Testis (tissue), 3 donors: ENCODE data around the gene SRCIN1. TPM values are rescaled to one million over a fixed set of nuclear protein-coding genes. Genes with fewer than 3 reads are reported as not detected.

ENCODE experiments used
- DNase-seq: peaks from one replicate; pipeline ENCODE4 v3.0.0-alpha.2; 2019
- H3K27ac ChIP-seq, 2 donors: fragments of 200-600 bp; sonication (generic); one replicate each; pipeline ENCODE4 v1.5.1; 2019
- H3K27me3 ChIP-seq: fragments of 200-600 bp; sonication (generic); one replicate; pipeline ENCODE4 v1.5.1; 2019
- H3K36me3 ChIP-seq: fragments of 200-600 bp; sonication (generic); one replicate; pipeline ENCODE4 v1.5.1; 2017; ENCODE audit warnings: low read depth; ENCODE audit errors: missing control alignments
- H3K4me1 ChIP-seq: fragments of 200-600 bp; sonication (generic); one replicate; pipeline ENCODE4 v1.5.1; 2019
- H3K4me3 ChIP-seq, 2 donors: fragments of 200-600 bp; sonication (generic); one replicate each; pipeline ENCODE4 v1.5.1; 2017 to 2019
- H3K9me3 ChIP-seq: fragments of 200-600 bp; sonication (generic); one replicate; pipeline ENCODE4 v1.5.1; 2017
- POLR2A ChIP-seq: fragments of 450-650 bp; IDR thresholded peaks from one replicate; pipeline ENCODE4 v1.6.1; 2017; ENCODE audit warnings: antibody characterized with exemption, mild to moderate bottlenecking, moderate library complexity
- WGBS, 2 donors: methylation state at CpG; one replicate each; pipeline ENCODE4 v1.1.5; 2018; 5-methylcytosine and 5-hydroxymethylcytosine counted together
- intact Hi-C: fragments of 100-400 bp; cut with DNase I; formaldehyde crosslinking; loops from one replicate; pipeline ENCODE4 v1.15.1; 2023; ENCODE audit warnings: low total_unique reads
- polyA plus RNA-seq: library from polyadenylated mRNA; stranded (reverse); fragments of 350-450 nt; fragmentation: Illumina TruSeq; extraction: RNeasy Lipid Tissue Mini Kit (QIAGEN cat#74804); gene quantifications from one replicate; pipeline ENCODE4 v1.2.3, GENCODE V29; 2014; ENCODE audit warnings: low read depth, low replicate concordance; ENCODE audit not compliant: insufficient read depth
- total RNA-seq, 2 donors: library from RNA; depleted of rRNA; stranded (reverse); fragments of >200 nt; gene quantifications; one replicate each; pipeline ENCODE4 v1.2.3, GENCODE V29; 2016
- TF ChIP-seq, protein P1 (sequence below), 3 experiments: fragments of 450-650 bp in 2 of 3; fragments of 200-600 bp in 1 of 3; sonication (generic) in 1 of 3; IDR thresholded peaks; one replicate each; pipeline ENCODE4 v1.5.1; 2016 to 2019; ENCODE audit warnings: antibody characterized with exemption in 3 of 3, mild to moderate bottlenecking in 2 of 3, moderate library complexity in 1 of 3

Gene SRCIN1
- total and polyA plus RNA-seq, 3 donors from 2014 or later = 3.2 to 8.9 (median 6.2) TPM

DNA sequence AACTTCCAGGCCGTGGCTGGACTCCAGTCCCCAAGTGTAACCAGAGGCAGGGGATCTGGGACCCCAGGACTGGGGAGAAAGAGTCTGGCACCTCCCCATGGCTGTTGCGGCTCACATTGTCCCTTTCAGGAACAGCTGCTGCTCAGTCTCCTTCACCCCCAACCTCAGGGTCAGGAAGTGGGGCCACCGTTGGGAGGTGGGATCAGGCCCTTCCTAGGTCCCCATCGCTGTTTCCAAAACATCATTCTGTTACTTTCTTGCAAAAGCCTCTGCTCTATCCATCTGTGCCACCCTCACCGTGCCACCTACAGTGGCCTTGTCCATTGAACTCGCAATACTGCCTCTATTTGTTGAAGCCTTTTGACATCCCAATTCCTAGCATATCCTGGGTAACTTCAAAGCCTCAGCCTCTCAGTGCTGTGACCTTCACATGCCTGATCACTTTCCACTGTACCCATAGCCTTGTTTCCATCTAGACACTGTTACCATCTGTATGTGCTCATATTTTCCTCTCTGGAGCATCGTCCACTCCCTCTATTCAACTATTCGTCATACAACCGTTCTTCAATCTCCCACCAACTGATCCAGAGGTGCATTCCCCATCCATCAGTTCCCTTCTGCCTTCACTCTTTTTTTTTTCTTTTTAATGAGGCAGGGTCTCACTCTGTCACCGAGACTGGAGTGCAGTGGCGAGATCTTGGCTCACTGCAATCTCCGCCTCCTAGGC is 15.0 kb upstream of the SRCIN1 start:
- H3K9me3 ChIP-seq = no peaks in the 10 kb centered on the region
- WGBS, 2 donors = 76 to 80% methylated on average over 12 of the region's 12 CpGs
- no peak overlapping the region for H3K4me3 ChIP-seq
- no peaks in the 10 kb centered on the region for H3K36me3 ChIP-seq
- DNase-seq = no peak
- intact Hi-C loops = no loop called here
- no peak for TF ChIP-seq POLR2A
- TF ChIP-seq, protein P1, sequence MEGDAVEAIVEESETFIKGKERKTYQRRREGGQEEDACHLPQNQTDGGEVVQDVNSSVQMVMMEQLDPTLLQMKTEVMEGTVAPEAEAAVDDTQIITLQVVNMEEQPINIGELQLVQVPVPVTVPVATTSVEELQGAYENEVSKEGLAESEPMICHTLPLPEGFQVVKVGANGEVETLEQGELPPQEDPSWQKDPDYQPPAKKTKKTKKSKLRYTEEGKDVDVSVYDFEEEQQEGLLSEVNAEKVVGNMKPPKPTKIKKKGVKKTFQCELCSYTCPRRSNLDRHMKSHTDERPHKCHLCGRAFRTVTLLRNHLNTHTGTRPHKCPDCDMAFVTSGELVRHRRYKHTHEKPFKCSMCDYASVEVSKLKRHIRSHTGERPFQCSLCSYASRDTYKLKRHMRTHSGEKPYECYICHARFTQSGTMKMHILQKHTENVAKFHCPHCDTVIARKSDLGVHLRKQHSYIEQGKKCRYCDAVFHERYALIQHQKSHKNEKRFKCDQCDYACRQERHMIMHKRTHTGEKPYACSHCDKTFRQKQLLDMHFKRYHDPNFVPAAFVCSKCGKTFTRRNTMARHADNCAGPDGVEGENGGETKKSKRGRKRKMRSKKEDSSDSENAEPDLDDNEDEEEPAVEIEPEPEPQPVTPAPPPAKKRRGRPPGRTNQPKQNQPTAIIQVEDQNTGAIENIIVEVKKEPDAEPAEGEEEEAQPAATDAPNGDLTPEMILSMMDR (IDR thresholded peaks at IDR 0.05) = no peak
- no peaks in the 10 kb centered on the region for H3K4me1 ChIP-seq
- no peak overlapping the region for H3K27ac ChIP-seq
- H3K27me3 ChIP-seq = no peaks in the 10 kb centered on the region

DNA sequence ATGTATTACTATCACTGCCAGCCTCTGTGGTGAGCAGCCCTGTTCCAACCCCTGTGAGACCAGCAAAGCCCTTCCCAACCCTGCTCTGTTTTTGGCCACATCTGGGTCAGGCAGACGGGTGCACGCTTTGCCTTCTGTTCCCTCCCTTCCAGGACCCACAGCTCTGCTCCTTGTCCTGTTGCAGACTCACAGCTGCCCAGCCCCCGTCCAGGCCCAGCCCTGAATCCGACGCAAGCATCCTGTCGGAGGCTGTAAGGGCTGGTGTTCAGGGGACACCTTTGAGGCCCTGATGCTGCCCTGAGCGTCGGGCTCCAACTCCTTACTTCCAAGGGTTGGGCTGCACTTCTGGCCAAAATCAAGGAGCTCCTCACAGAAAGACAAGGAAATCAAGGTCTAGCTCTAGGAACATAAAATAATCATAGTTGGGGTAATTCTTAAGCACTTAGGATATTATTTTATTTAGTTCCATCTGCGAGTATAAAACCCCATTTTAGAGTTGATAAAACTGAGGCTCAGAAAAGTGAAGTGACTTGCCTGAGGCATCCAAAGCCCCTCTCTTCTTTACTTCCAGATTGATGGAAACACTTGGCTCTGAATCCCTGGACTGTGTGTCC is 14.3 kb upstream of the SRCIN1 start:
- intact Hi-C loops = no loop called here
- no peaks in the 10 kb centered on the region for H3K36me3 ChIP-seq
- H3K27ac ChIP-seq = no peak overlapping the region
- no peak for DNase-seq
- TF ChIP-seq, protein P1 (IDR thresholded peaks at IDR 0.05) = no peak
- no peak for TF ChIP-seq POLR2A
- H3K4me1 ChIP-seq = no peaks in the 10 kb centered on the region
- no peak overlapping the region for H3K4me3 ChIP-seq
- WGBS, 2 donors = 85 to 92% methylated on average over 9 of the region's 9 CpGs
- H3K9me3 ChIP-seq = no peaks in the 10 kb centered on the region
- H3K27me3 ChIP-seq = no peaks in the 10 kb centered on the region

- Histone ChIP-seq H3K9me3 (no peaks in the 10 kb centered on the region), H3K4me1 (no peaks in the 10 kb centered on the region), H3K36me3 (no peaks in the 10 kb centered on the region), H3K27me3 (no peaks in the 10 kb centered on the region), H3K27ac (no peak overlapping the region), H3K4me3 (no peak overlapping the region)
- 88 to 97% methylated on average over 2 of the region's 2 CpGs for WGBS, 2 donors
- DNase-seq = no peak
- TF ChIP-seq, protein P1 (IDR thresholded peaks at IDR 0.05) = no peak
- intact Hi-C loops = no loop called here
Observed at GRCh38 chr17:38619451-38619795, 13.7 kb upstream of the SRCIN1 start.

GRCh38 chr17:38617967-38618760 is 12.4 kb upstream of the SRCIN1 start:
- H3K4me3 ChIP-seq = no peak overlapping the region
- TF ChIP-seq POLR2A = no peak
- TF ChIP-seq, protein P1 (IDR thresholded peaks at IDR 0.05) = no peak
- H3K9me3 ChIP-seq = no peaks in the 10 kb centered on the region
- no peak overlapping the region for H3K27ac ChIP-seq
- intact Hi-C loops = no loop called here
- 84 to 89% methylated on average over 11 of the region's 11 CpGs for WGBS, 2 donors
- H3K36me3 ChIP-seq = no peaks in the 10 kb centered on the region
- no peaks in the 10 kb centered on the region for H3K27me3 ChIP-seq
- no peaks in the 10 kb centered on the region for H3K4me1 ChIP-seq
- DNase-seq = no peak
